ENCODE results near the gene HADHA.
"Not testable (repeated sequence)": the region's sequence is repeated elsewhere in the genome, so short reads cannot be mapped to it uniquely, and the experiment has no call there.

The HADHA gene

DNA sequence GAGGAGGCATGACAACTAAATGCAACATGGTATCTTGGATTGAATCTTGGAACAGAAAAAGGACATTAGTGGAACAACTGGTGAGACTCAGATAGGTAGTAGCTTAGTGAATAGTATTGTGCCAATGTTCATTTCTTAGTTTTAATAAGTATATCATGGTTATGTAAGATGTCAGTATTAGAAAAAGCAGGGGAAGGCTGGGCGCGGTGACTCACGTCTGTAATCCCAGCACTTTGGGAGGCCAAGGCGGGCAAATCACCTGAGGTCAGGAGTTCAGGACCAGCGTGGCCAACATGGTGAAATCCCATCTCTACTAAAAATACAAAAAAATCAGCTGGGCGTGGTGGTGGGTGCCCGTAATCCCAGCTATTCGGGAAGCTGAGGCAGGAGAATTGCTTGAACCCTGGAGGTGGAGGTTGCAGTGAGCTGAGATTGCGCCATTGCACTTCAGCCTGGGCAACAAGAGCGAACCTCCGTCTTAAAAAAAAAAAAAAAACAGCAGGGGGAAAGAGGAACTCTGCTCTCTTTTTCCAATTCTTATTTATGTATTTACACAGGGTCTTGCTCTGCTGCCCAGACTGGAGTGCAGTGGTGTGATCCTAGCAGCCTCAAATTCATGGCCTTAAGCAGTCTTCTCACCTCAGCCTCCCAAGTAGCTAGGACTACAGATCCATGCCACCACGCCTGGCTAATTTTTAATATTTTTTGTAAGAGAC, 24.4 kb upstream of the HADHA start:
- DNase-seq: not testable (repeated sequence)
- TF ChIP-seq POLR2A (IDR thresholded peaks at IDR 0.05; ENCODE audit: low read length): peak; percentile 8

DNA sequence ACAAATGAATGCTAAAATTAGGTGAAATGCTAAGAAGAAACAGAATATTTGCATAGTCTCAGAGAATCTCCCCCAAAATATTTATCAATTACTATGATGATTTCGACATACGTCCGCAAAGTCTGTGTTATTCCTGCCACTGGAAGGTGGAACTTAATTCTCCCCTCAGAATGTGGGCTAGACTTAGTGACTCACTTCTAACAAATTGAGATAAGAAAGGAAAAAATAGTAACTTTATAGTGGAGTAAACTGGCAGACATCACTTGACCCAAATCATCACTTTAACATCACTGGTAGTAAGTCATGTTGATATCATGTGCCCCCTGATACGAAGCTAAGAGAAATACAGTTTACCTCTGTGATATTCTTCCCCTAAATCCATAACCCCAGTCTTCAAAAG, 23.8 kb upstream of the HADHA start:
- peak in 1 of 2 experiments; percentile 32 for DNase-seq

DNA sequence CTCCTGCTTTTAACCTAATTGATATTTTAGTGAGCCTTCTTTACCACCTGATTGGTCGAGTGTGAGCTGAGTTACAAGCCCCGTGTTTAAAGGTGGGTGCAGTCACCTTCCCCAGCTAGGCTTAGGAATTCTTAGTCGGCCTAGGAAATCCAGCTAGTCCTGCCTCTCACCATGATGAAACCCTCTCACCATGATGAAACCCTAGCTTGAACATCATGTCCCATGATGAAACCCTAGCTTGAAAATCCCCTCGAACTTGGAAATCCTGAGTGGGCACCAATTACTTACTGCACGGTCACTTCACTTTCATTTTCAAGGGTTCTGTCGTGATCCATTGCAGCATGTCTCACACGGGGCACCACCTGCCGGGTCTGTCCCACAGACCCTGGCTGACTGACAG, 14.4 kb upstream of the HADHA start:
- DNase-seq: not testable (repeated sequence)

More for the DNA sequence above, 23.8 kb upstream of the HADHA start:
- no peak for TF ChIP-seq POLR2A (IDR thresholded peaks at IDR 0.05; ENCODE audit: low read length)
- no peak for TF ChIP-seq GATA1 (IDR thresholded peaks at IDR 0.05; ENCODE audit: low read depth, low read length)

DNA sequence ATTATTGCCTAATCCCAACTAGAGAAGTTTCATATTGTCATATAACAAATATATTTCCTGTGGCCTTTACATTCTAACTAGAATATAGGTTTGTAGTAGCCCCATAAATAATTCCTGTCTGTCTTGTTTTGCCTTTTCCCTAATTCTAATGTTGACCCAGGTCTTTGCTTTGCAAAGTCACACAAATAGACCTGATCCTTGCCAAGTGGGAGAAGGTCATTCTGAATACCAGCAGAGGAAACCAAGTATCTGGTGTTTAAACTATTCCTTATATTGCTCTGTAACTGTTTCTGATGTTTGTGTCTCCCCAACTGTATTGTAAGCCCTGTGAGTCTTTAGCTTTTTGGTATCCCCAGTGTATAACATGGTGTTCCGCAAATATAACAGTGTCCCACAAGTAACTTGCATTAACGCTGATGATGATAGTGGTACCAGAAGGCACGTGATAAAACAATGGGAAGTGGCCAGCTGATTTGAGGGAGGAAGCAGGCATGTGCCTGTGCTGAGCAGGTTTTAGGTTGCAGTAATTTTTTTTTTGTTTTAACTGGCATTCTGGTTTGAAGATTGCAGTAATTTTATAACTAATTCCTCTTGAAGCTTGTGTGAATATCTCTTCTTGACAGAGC, 11.4 kb upstream of the HADHA start:
- no peak for TF ChIP-seq GATA1 (IDR thresholded peaks at IDR 0.05; ENCODE audit: low read depth, low read length)
- no peak for DNase-seq

DNA sequence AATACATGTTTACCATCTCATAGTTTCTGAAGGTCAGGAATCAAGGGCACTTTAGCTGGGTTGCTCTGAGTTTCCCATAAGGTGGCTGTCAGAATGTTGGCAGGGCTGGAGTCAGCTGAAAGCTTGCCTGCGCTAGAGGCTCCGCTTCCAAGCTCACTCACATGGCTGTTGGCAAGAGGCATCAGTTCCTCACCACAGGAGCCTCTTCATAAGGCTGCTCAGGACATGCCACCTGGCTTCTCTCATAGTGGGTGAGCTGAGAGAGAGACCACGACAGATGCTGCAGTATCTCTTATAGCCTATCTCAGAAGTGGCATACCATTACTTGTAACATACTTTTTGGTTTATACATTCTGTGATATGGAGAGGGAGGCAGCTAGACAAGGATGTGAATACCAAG, 7.5 kb upstream of the HADHA start:
- no peak for TF ChIP-seq GATA1 (IDR thresholded peaks at IDR 0.05; ENCODE audit: low read depth, low read length)
- no peak for TF ChIP-seq POLR2A (IDR thresholded peaks at IDR 0.05; ENCODE audit: low read length)
- no peak for DNase-seq

DNA sequence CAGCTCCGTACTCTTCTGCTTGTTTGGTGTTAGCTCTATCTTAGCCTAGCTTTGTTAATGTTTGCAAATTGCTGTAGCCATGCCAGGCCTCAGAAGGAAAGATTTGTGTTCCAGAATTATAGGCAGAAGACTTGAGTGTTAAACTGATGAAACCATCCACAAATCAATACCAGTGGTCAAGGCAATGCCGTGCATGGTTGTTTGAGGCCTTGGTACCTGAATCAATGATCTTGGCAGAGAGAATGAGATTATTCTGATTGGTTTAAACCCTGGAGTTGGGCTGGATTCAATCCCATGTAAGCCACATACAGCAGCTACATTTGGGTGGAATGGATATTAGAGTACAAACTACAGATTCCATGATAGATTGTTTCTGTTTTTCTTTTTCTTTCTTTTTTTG, 5.2 kb upstream of the HADHA start:
- TF ChIP-seq POLR2A (IDR thresholded peaks at IDR 0.05; ENCODE audit: low read length) (no peak), GATA1 (IDR thresholded peaks at IDR 0.05; ENCODE audit: low read depth, low read length) (no peak)
- DNase-seq: no peak

DNA sequence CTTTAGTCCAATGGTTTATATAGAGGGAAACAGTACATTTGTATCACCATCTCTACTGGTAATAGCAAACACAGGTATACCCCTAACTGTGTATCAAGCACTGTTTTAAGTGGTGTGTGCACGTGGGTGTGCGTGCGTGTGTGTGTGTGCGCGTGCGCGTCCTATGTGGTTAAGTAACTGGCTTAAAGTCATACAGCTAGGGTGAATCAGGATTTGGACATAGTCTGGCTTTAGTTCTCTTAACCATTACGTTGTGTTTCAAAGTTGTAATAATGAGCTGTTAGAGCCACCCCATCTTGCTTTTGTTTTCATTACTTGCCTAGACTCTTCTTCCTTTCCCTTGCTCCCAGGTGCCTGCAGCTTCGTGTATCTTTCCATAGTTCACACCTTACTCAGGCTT, 2.4 kb upstream of the HADHA start:
- DNase-seq: peak; percentile 20 to 24
- TF ChIP-seq POLR2A (IDR thresholded peaks at IDR 0.05; ENCODE audit: low read length): no peak
- no peak for TF ChIP-seq GATA1 (IDR thresholded peaks at IDR 0.05; ENCODE audit: low read depth, low read length)

DNA sequence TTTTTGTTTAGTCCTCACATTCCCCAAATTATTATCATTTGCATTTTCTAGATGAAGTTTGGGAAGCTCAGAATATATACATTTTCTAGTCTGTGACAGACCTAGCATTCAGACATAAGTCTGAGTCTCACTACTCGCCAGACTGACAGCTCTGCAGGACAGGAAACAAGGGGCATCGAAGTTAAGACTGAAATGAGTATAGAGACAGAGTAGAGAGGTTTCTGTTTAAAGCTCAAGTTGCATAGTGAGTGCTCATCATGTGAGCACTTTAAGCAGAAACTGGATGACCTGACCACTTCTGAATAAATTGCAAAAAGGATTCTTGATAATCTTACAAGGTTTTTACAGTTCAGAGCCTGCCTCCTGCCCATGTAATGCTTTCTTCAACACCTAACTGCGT, 1.4 kb upstream of the HADHA start:
- DNase-seq: peak; percentile 21 to 46
- TF ChIP-seq GATA1 (IDR thresholded peaks at IDR 0.05; ENCODE audit: low read depth, low read length): no peak
- no peak for TF ChIP-seq POLR2A (IDR thresholded peaks at IDR 0.05; ENCODE audit: low read length)

DNA sequence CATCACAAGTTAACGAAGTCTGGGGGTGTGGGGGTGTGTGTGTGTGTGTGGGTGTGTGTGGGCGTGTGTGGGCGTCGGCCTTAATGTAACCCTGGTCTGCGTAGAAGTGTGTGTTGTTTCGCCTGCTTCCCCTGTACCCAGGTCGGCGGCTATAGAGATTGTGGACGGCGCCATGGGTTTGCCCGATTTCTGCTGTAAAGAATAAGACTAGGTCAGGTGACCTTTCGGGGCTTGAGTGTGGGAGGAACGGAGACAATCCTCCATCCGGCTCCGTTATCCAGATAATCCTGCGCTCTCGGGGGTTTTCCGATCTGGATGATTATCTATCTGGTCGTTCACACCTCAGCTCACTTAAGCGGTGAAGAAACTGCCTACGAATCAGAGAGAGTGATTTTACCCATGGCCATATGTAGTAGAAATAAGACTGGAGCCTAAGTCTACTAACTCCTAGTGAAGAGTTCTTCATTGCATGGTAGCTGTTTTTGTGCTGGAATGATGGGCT, 850 bp upstream of the HADHA start:
- TF ChIP-seq POLR2A (IDR thresholded peaks at IDR 0.05; ENCODE audit: low read length) (no peak), GATA1 (IDR thresholded peaks at IDR 0.05; ENCODE audit: low read depth, low read length) (no peak)
- peak; percentile 75 to 82 for DNase-seq

DNA sequence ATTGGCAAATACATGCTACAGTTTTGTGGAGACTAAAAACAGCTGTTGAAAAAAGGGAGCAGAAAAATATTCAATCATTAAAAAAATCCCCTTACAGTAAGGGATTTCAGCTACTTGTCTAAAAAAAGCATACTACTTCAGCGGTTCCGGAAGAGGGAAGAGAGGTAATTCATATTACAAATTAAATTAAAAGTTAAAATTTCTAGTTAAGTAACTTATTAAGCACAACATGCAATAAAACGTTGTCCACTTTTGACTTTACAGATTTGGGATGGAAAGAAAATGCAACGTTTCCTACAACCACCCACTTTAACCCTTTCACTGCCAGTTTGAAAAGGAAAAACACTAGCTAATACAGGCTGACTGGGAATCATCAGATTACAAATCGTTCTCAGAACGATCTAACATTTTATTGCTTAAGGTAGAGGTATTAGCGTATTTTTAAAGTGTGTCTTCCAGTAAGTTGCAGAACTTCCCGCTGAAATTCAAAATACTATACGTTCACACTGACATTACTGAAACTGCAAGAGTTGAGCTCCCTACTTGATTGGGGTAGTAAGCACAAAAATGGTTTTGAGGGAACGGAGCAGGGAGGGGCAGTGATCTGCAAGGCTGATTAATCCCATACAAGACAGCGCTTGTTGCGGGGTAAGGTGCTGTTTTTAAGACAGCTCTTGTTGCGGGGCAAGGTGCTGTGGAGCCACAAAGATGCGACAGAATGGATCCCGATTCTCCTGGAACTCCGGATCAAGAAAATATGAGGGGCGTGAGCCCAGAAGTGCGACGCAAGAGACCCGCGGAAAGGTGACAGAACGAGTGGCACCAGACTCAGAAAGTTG, 743 bp downstream of the HADHA start:
- peak; percentile 82 for DNase-seq
- peak; percentile 32 for TF ChIP-seq GATA1 (IDR thresholded peaks at IDR 0.05; ENCODE audit: low read depth, low read length)
- TF ChIP-seq POLR2A (IDR thresholded peaks at IDR 0.05; ENCODE audit: low read length): no peak

DNA sequence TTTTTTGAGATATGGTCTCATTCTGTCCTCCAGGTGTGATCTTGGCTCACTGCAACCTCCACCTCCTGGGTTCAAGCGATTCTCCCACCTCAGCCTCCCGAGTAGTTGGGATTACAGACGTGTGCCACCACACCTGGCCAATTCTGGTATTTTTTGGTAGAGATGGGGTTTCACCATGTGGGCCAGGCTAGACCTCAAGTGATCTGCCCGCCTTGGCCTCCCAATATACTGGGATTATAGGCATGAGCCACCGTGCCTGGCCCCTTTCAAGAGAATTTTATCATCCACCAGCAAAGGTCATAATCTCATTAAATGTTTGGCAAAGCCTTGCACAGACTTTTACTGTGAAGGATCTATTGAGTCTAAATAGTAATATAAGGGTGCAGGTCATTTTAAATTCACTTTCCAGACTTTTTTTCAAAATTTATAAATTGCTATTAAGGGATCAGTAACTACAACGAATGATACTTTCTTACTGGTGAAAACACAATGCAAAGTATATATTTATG, 2.5 kb downstream of the HADHA start:
- TF ChIP-seq GATA1 (IDR thresholded peaks at IDR 0.05; ENCODE audit: low read depth, low read length): no peak
- no peak for TF ChIP-seq POLR2A (IDR thresholded peaks at IDR 0.05; ENCODE audit: low read length)
- DNase-seq: peak; percentile 29 to 41

DNA sequence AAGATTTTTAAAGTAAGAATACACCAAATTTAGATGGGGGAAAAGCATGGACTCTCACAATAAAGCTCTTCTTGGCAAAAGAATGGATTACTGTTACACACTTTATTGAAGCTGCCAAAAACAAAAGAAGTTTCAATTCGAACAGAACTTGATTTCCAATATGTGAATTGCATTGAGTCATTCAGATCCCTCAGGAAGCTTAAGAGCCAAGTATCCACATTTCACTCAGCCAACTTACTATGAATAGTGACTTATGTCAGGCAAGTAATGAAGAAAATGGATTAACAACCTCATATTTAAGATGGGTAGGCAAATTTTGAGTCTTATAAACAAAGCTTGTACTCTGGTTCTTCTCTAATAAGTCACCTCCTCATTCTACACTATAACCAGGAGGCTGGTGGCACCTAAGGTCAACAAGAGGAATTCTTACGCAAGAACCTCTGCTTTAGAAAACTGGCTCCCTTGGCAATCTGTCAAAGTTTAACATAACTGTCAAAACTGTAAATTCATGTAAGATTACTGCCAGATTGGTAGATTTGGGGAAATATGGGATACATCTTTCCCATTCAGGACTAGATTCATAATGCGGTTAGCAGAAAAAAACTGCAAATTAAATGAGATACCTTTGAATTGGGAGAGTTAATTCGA, 6.0 kb downstream of the HADHA start:
- peak; percentile 26 to 62 for DNase-seq
- no peak for TF ChIP-seq POLR2A (IDR thresholded peaks at IDR 0.05; ENCODE audit: low read length)
- no peak for TF ChIP-seq GATA1 (IDR thresholded peaks at IDR 0.05; ENCODE audit: low read depth, low read length)

DNA sequence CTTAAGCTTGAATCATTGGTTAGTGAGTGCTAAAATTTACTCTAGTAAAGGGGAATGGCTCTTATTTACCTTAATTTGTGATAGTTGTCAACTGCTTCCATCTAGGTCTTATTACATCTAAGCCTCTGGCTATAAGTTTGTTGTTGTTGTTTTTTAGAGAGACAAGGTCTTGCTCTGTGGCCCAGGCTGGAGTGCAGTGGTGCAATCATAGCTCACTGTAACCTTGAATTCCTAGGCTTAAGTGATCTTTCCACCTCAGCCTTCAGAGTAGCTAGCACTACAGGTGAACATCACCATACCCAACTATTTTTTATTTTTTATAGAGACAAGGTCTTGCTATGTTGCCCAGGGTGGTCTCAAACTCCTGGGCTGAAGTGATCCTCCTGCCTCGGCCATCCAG, 6.6 kb downstream of the HADHA start:
- no peak for TF ChIP-seq GATA1 (IDR thresholded peaks at IDR 0.05; ENCODE audit: low read depth, low read length)
- no peak for TF ChIP-seq POLR2A (IDR thresholded peaks at IDR 0.05; ENCODE audit: low read length)
- DNase-seq: no peak

DNA sequence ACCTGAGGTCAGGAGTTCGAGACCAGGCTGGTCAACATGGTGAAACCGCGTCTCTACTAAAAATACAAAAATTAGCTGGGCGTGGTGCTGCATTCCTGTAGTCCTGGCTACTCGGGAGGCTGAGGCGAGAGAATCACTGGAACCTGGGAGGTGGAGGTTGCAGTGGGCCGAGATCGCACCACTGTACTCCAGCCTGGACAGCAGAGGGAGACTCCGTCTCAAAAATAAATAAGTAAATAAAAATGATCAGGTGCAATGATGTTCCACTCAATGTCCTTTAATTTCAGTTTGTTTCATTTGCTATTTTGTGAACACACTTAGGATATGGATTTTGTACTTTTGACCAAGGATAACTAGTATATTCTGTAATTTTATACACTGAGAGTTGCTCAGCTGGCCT, 9.3 kb downstream of the HADHA start:
- TF ChIP-seq POLR2A (IDR thresholded peaks at IDR 0.05; ENCODE audit: low read length) (no peak), GATA1 (IDR thresholded peaks at IDR 0.05; ENCODE audit: low read depth, low read length) (no peak)
- peak; percentile 25 to 59 for DNase-seq

Measured in erythroblast (primary cell).